ENCODE data around the gene CALD1.

Gene CALD1

DNA sequence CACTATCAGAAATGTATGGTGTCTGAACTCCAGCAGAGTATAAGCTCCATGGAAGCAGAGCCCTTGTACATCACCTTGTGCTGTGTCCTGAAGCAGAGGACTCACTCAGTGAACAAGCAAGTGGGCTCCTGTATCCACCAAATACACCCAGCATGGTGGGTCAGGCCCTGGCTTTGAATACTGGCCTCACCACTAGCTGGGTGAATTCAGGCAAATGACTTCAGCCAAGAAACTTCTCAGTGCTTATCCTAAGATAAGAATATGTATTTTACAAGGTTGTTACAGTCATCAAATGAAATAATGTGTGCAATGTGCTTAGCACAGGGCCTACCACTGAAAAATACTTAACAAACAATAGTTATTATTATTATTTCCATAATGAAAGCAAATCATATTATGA, 62.6 kb downstream of the CALD1 start:
- no peaks in the 10 kb centered on the region for H3K36me3 ChIP-seq (ENCODE audit: insufficient read depth, low read length)
- H3K4me1 ChIP-seq (ENCODE audit: insufficient read depth, low read length), result no peaks in the 10 kb centered on the region
- no peak for ATAC-seq (ENCODE audit: insufficient read depth, low read depth)
- H3K27ac ChIP-seq (ENCODE audit: low read length), result no peak overlapping the region
- no peaks in the 10 kb centered on the region for H4K20me1 ChIP-seq (ENCODE audit: insufficient read depth, low read length)
- no peak overlapping the region for H3K9ac ChIP-seq (ENCODE audit: low read depth, low read length)
- no peak overlapping the region for H2AFZ ChIP-seq (ENCODE audit: low read depth, low read length)
- DNase-seq, result no peak
- TF ChIP-seq, protein P1, sequence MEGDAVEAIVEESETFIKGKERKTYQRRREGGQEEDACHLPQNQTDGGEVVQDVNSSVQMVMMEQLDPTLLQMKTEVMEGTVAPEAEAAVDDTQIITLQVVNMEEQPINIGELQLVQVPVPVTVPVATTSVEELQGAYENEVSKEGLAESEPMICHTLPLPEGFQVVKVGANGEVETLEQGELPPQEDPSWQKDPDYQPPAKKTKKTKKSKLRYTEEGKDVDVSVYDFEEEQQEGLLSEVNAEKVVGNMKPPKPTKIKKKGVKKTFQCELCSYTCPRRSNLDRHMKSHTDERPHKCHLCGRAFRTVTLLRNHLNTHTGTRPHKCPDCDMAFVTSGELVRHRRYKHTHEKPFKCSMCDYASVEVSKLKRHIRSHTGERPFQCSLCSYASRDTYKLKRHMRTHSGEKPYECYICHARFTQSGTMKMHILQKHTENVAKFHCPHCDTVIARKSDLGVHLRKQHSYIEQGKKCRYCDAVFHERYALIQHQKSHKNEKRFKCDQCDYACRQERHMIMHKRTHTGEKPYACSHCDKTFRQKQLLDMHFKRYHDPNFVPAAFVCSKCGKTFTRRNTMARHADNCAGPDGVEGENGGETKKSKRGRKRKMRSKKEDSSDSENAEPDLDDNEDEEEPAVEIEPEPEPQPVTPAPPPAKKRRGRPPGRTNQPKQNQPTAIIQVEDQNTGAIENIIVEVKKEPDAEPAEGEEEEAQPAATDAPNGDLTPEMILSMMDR (IDR thresholded peaks at IDR 0.05; ENCODE audit: borderline replicate concordance, extremely low read depth, low read length, poor library complexity, severe bottlenecking), result no peak
- TF ChIP-seq EZH2 (IDR thresholded peaks at IDR 0.05; ENCODE audit: borderline replicate concordance, low read depth, low read length, severe bottlenecking), result no peak
- no peaks in the 10 kb centered on the region for H3K9me3 ChIP-seq (ENCODE audit: insufficient read depth, low read length, severe bottlenecking)
- peaks cover 16% of the 10 kb centered on the region for H3K27me3 ChIP-seq (ENCODE audit: insufficient read depth, low read length, poor library complexity)
- no peak overlapping the region for H3K4me3 ChIP-seq (ENCODE audit: low read depth in 1 of 2, low read length in 2 of 2)
- H3K4me2 ChIP-seq (ENCODE audit: insufficient read depth, low read length), result no peak overlapping the region
- H3K79me2 ChIP-seq (ENCODE audit: insufficient read depth, low read length), result no peaks in the 10 kb centered on the region

DNA sequence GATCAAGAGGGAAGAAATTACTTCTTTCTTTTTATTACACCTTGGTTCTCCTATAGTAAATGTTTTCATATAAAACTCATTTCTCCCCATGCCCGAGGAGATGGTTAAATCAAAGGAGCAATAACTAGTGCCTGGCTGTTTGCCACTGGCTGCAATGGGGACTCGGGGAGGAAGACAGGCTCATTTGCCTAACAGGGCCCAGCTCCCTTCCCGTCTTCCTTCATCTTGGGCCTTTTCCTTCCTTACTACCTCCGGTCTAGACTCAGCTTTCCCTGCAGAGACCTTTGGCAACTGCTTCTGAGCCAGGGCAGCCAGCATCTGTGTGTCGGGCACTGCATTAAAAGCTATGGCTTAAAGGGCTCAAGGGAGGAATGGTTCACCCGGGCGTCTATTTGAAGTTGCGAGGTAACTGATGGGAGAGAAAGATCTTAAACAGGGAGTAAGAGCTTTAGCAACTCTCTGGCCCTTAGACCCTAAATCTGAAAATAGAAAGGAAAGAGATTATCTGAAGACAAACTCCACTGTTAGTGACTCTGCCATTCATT, 63.5 kb downstream of the CALD1 start:
- Histone ChIP-seq H3K9me3 (ENCODE audit: insufficient read depth, low read length, severe bottlenecking) (no peaks in the 10 kb centered on the region), H4K20me1 (ENCODE audit: insufficient read depth, low read length) (no peaks in the 10 kb centered on the region), H3K27me3 (ENCODE audit: insufficient read depth, low read length, poor library complexity) (peaks cover 19% of the 10 kb centered on the region), H2AFZ (ENCODE audit: low read depth, low read length) (no peak overlapping the region), H3K9ac (ENCODE audit: low read depth, low read length) (no peak overlapping the region), H3K4me2 (ENCODE audit: insufficient read depth, low read length) (no peak overlapping the region), H3K4me1 (ENCODE audit: insufficient read depth, low read length) (no peaks in the 10 kb centered on the region), H3K27ac (ENCODE audit: low read length) (no peak overlapping the region), H3K79me2 (ENCODE audit: insufficient read depth, low read length) (no peaks in the 10 kb centered on the region), H3K36me3 (ENCODE audit: insufficient read depth, low read length) (no peaks in the 10 kb centered on the region), H3K4me3 (ENCODE audit: low read depth in 1 of 2, low read length in 2 of 2) (no peak overlapping the region)
- no peak for TF ChIP-seq EZH2 (IDR thresholded peaks at IDR 0.05; ENCODE audit: borderline replicate concordance, low read depth, low read length, severe bottlenecking)
- TF ChIP-seq, protein P1 (IDR thresholded peaks at IDR 0.05; ENCODE audit: borderline replicate concordance, extremely low read depth, low read length, poor library complexity, severe bottlenecking), result no peak
- no peak for DNase-seq
- ATAC-seq (ENCODE audit: insufficient read depth, low read depth), result no peak

DNA sequence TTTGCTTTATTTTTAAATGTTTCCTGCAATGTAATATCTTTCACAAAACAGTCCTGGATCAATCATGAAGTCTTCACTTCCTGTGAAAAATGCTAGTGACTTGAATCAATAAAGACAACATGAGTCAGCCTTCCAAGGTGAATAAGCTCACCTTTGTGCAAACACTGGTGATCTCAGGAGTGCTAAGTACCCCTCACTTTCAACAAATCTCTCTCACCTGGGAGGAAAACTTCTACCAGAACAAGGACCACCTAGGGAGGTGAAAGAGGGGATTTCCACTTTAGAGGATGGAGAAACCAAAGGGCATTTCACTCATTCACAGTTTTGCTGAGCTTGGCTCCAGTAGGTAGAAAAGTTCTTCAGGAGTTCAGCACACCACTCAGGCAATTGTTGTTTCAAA, 64.8 kb downstream of the CALD1 start:
- Histone ChIP-seq H3K36me3 (ENCODE audit: insufficient read depth, low read length) (no peaks in the 10 kb centered on the region), H3K9me3 (ENCODE audit: insufficient read depth, low read length, severe bottlenecking) (no peaks in the 10 kb centered on the region), H3K4me1 (ENCODE audit: insufficient read depth, low read length) (no peaks in the 10 kb centered on the region), H4K20me1 (ENCODE audit: insufficient read depth, low read length) (no peaks in the 10 kb centered on the region), H2AFZ (ENCODE audit: low read depth, low read length) (no peak overlapping the region), H3K27me3 (ENCODE audit: insufficient read depth, low read length, poor library complexity) (peaks cover 19% of the 10 kb centered on the region), H3K9ac (ENCODE audit: low read depth, low read length) (no peak overlapping the region), H3K4me3 (ENCODE audit: low read depth in 1 of 2, low read length in 2 of 2) (no peak overlapping the region), H3K79me2 (ENCODE audit: insufficient read depth, low read length) (no peaks in the 10 kb centered on the region), H3K4me2 (ENCODE audit: insufficient read depth, low read length) (no peak overlapping the region), H3K27ac (ENCODE audit: low read length) (no peak overlapping the region)
- ATAC-seq (ENCODE audit: insufficient read depth, low read depth) (no peak), DNase-seq (no peak)
- no peak for TF ChIP-seq EZH2 (IDR thresholded peaks at IDR 0.05; ENCODE audit: borderline replicate concordance, low read depth, low read length, severe bottlenecking)
- TF ChIP-seq, protein P1 (IDR thresholded peaks at IDR 0.05; ENCODE audit: borderline replicate concordance, extremely low read depth, low read length, poor library complexity, severe bottlenecking), result no peak

DNA sequence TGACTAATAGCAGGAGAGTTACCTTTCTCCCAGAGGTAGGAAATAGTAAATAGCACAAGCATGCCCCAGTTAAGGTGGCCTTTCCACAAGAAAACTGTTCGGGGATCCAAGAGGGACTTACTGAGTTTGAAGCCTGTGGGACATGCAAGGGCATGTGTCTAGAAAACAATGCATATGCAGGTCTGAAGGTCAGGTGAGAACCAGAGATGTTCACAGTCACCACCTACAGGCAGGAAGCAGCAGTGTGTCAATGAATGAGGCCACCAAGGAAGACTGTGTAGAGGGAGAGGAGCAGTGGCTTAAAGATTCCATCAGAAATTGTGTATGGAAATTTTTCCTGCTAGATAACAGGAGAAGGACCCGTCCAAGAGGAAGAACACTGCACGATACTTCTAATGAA, 66.0 kb downstream of the CALD1 start:
- Histone ChIP-seq H3K79me2 (ENCODE audit: insufficient read depth, low read length) (no peaks in the 10 kb centered on the region), H3K27ac (ENCODE audit: low read length) (no peak overlapping the region), H3K4me2 (ENCODE audit: insufficient read depth, low read length) (no peak overlapping the region), H3K27me3 (ENCODE audit: insufficient read depth, low read length, poor library complexity) (peaks cover 17% of the 10 kb centered on the region), H3K4me3 (ENCODE audit: low read depth in 1 of 2, low read length in 2 of 2) (no peak overlapping the region), H3K9ac (ENCODE audit: low read depth, low read length) (no peak overlapping the region), H4K20me1 (ENCODE audit: insufficient read depth, low read length) (no peaks in the 10 kb centered on the region), H3K9me3 (ENCODE audit: insufficient read depth, low read length, severe bottlenecking) (no peaks in the 10 kb centered on the region), H3K4me1 (ENCODE audit: insufficient read depth, low read length) (no peaks in the 10 kb centered on the region), H3K36me3 (ENCODE audit: insufficient read depth, low read length) (no peaks in the 10 kb centered on the region), H2AFZ (ENCODE audit: low read depth, low read length) (no peak overlapping the region; the same call in 1 of the 2 replicates)
- DNase-seq (no peak), ATAC-seq (ENCODE audit: insufficient read depth, low read depth) (no peak)
- TF ChIP-seq, protein P1 (IDR thresholded peaks at IDR 0.05; ENCODE audit: borderline replicate concordance, extremely low read depth, low read length, poor library complexity, severe bottlenecking), result peak; percentile 44
- no peak for TF ChIP-seq EZH2 (IDR thresholded peaks at IDR 0.05; ENCODE audit: borderline replicate concordance, low read depth, low read length, severe bottlenecking)

Data from DND-41 (cell line).